ENCODE results near the gene PF4V1.

Gene PF4V1, protein sequence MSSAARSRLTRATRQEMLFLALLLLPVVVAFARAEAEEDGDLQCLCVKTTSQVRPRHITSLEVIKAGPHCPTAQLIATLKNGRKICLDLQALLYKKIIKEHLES

DNA sequence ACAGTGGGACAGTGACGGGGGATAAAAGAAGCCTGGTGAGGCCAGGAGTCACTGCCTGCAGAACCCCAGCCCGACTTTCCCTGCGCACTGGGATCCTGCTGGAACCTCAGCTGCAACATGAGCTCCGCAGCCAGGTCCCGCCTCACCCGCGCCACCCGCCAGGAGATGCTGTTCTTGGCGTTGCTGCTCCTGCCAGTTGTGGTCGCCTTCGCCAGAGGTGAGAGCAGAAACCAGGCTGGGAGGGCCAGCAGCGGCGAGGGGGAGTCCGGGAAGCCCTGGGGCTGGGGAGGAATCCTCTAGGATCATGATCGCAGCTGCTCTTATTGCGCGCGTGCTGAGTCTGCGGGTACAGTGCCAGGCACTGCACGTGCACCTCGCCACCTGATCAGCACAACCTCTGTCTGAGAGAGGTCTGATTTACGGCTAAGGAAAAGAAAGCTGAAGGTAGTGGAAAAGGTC, at the start of gene PF4V1:
Gene PF4V1 (plus strand): TSS at position 51 of the 459 bp plus-strand sequence. CDS start 67 bp downstream, at position 118.
- H3K27ac ChIP-seq: peak within 1 kb of the TSS; percentile 17; the same call in 1 of the 2 replicates
- TF ChIP-seq, protein P1, sequence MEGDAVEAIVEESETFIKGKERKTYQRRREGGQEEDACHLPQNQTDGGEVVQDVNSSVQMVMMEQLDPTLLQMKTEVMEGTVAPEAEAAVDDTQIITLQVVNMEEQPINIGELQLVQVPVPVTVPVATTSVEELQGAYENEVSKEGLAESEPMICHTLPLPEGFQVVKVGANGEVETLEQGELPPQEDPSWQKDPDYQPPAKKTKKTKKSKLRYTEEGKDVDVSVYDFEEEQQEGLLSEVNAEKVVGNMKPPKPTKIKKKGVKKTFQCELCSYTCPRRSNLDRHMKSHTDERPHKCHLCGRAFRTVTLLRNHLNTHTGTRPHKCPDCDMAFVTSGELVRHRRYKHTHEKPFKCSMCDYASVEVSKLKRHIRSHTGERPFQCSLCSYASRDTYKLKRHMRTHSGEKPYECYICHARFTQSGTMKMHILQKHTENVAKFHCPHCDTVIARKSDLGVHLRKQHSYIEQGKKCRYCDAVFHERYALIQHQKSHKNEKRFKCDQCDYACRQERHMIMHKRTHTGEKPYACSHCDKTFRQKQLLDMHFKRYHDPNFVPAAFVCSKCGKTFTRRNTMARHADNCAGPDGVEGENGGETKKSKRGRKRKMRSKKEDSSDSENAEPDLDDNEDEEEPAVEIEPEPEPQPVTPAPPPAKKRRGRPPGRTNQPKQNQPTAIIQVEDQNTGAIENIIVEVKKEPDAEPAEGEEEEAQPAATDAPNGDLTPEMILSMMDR (conservative IDR thresholded peaks at IDR 0.05): peak; percentile 71

DNA sequence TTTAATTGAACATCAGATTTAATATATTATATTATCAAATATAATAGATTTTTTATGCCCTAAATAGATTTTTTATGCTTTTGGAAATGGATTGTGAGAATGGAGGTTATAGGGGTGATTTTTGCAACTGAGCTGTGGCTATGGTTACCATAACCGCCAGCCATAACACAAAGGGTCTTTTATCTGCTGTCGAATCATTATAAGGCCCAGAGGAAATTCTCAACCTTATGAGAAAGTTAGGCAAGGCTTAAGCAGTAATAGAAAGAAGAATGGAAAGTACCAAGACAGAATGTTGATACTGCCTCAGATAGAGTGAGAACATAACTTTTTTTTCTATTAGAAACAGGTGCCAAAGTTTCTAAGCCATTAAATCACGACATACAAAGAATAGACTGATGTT, 42.9 kb upstream of the PF4V1 start:
- H3K27ac ChIP-seq: no peak overlapping the region
- TF ChIP-seq, protein P1 (conservative IDR thresholded peaks at IDR 0.05): no peak

DNA sequence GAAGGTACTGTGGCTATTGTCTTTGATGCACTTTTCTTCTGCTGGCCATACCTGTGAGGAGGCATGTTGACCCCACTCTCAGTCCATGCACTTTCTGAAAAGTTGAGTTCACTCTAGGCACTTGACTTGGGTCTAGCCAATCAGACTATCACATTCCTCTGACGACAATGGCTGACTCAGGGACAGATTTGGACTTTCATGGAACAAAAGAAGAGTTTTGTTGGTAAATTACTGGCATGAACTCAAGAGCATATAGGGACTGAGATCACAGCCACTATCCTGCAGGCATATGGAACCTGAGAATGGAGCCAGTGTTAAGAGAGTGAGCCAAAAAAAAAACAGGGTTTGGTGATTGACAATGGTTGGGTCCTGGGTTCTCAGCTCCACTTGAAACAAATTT, 41.3 kb upstream of the PF4V1 start:
- TF ChIP-seq, protein P1 (conservative IDR thresholded peaks at IDR 0.05): no peak
- H3K27ac ChIP-seq: no peak overlapping the region

DNA sequence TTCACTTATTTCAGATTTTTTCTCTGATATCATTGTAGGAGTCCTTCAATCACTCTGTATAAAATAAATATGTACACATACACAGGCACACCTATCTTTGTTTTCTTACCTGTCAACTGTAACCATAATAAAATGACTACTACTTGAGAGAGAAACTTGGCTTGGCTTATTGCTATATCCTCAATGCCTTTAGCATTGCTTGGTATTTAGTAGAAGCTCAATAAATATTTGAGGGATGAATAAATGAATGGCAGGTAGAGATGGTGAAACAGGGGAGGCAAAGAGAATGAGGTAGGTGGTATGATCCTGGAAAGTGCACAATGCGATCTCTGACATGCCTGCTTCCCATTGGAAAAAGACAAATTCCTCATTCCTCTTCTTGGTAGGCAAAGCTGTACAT, 38.4 kb upstream of the PF4V1 start:
- H3K27ac ChIP-seq: no peak overlapping the region
- TF ChIP-seq, protein P1 (conservative IDR thresholded peaks at IDR 0.05): no peak

DNA sequence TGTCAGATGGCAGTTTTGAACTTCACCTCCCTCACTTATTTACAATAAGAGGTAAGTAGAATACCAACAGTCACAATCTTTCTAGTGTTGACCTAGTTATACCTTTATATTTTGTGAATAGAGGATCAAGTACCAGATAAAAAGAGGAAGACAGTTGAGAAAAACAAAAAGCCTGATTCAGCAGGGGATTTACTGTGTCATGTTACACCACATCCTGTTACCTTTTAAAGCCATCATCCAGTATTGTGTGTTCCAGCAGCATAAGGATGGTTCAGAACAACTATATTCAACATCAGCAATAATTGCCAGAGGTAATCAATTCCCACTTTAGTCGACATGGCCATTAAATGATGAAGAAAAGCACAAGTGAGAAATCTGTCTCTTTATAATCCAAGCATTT, 38.0 kb upstream of the PF4V1 start:
- H3K27ac ChIP-seq: no peak overlapping the region
- TF ChIP-seq, protein P1 (conservative IDR thresholded peaks at IDR 0.05): no peak

DNA sequence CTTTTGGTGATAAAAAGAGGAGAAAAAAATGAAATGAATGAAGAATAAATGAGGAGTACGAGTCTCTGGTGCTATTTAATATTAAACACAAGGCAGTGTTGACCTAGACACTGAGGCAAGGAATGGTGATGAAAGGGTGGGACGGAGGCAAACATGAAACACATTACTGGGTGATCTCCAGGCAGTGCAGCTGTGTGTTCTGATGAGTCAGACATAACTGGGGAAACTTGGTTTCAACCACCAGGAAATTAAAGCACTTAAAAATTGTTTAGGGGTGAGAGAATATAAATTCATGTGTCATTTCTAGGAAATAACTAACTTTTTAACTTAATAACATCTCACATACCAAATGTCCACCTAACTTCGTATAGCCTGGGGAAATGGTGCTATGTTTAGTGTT, 36.3 kb upstream of the PF4V1 start:
- no peak overlapping the region for H3K27ac ChIP-seq
- TF ChIP-seq, protein P1 (conservative IDR thresholded peaks at IDR 0.05): no peak

DNA sequence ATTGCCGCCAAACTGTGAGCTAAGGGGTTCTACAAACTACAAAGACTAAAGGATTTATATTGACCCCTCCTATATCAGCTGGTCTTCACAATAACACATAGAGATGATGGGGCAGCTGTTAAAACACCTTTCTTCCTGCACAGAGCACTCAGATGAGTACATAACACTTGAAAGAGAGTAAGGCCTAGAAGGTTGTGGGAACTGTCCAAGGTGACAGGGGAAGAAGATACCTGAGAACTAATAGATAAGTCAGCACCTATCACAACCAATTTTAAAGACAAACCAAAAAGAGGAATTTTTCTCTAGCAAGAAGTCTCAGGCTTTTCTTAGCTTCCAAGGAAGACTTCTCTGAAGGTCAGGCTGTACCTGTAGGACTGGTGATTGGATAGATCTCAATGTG, 35.8 kb upstream of the PF4V1 start:
- TF ChIP-seq, protein P1 (conservative IDR thresholded peaks at IDR 0.05): no peak
- no peak overlapping the region for H3K27ac ChIP-seq

Measured in VCaP (cell line).